GM12878 (cell line): ENCODE data around the gene SRGAP2C.
"Not testable (repeated sequence)": the region's sequence is repeated elsewhere in the genome, so short reads cannot be mapped to it uniquely, and the experiment has no call there.

Experiments used
- BRCA1 ChIP-seq: IDR thresholded peaks from 2 replicates; pipeline ENCODE4 v1.6.1; 2011; ENCODE audit warnings: low read depth, low read length, improper control_type of control experiment
- NFYA ChIP-seq: IDR thresholded peaks from 2 replicates; pipeline ENCODE4 v1.6.1; 2011; ENCODE audit warnings: low read depth, mild to moderate bottlenecking, low read length, improper control_type of control experiment, borderline replicate concordance
- POLR2A ChIP-seq: IDR thresholded peaks from 2 replicates; pipeline ENCODE4 v1.6.1; 2011; ENCODE audit warnings: low read depth, mild to moderate bottlenecking, low read length
- POLR2AphosphoS5 ChIP-seq: IDR thresholded peaks from 2 replicates; pipeline ENCODE4 v1.6.1; 2011; ENCODE audit warnings: mild to moderate bottlenecking, low read length, inconsistent platforms
- RFX5 ChIP-seq: IDR thresholded peaks from 2 replicates; pipeline ENCODE4 v1.6.1; 2011; ENCODE audit warnings: low read depth, low read length, improper control_type of control experiment
- TAF1 ChIP-seq: IDR thresholded peaks from 2 replicates; pipeline ENCODE4 v1.6.1; 2011; ENCODE audit warnings: mild to moderate bottlenecking, low read depth, low read length, borderline replicate concordance
- TF ChIP-seq, protein P1 (sequence below), 3 experiments: IDR thresholded peaks in 2 of 3; conservative IDR thresholded peaks in 1 of 3; 2 replicates each; pipeline ENCODE4 v1.5.1; 2011; ENCODE audit warnings: low read depth in 3 of 3, low read length in 3 of 3, mild to moderate bottlenecking in 3 of 3, control low read depth in 2 of 3, moderate library complexity in 2 of 3, inconsistent platforms in 1 of 3, mixed read lengths in 1 of 3; ENCODE audit not compliant: control insufficient read depth in 2 of 3, insufficient read depth in 1 of 3; ENCODE audit errors: extremely low read depth in 1 of 3

DNA sequence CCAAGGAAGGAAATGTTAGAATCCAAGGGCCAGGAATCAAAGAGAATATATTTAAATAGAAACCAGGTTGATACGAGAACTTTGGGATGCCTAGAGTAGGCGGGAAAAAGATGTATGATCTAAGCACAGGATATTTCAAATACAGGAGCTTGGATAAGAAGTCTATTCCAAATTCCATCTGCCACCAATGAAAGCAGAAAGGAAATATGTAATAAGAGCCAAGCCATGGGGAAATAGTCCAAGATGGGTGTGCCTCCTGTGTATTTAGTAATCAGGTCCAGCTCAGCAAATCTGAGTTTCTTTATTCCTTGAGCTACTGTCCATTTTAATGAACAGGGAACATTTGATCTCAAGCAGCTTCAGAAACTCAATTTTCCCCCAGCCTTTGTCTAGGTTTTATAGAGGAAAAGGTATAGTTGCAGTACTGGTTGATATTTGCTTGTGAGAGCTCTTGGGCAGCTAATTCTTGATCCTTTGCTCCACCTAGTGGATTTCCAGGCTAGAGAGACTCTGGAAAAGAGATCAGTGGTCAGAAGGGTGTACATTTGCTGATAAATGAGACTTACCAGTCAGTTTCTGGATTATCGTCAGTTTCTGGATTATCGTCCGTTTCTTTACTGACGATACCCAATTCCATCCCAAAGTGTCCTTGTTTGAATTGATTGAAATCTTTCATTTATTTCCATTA lies 29.0 kb upstream of the SRGAP2C start:
- TF ChIP-seq NFYA, RFX5, POLR2AphosphoS5, POLR2A, BRCA1, TAF1: not testable (repeated sequence)
- TF ChIP-seq, protein P1, sequence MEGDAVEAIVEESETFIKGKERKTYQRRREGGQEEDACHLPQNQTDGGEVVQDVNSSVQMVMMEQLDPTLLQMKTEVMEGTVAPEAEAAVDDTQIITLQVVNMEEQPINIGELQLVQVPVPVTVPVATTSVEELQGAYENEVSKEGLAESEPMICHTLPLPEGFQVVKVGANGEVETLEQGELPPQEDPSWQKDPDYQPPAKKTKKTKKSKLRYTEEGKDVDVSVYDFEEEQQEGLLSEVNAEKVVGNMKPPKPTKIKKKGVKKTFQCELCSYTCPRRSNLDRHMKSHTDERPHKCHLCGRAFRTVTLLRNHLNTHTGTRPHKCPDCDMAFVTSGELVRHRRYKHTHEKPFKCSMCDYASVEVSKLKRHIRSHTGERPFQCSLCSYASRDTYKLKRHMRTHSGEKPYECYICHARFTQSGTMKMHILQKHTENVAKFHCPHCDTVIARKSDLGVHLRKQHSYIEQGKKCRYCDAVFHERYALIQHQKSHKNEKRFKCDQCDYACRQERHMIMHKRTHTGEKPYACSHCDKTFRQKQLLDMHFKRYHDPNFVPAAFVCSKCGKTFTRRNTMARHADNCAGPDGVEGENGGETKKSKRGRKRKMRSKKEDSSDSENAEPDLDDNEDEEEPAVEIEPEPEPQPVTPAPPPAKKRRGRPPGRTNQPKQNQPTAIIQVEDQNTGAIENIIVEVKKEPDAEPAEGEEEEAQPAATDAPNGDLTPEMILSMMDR (IDR thresholded peaks at IDR 0.05 in 2 of 3, conservative IDR thresholded peaks at IDR 0.05 in 1 of 3; ENCODE audit: control insufficient read depth in 2 of 3, extremely low read depth in 1 of 3, insufficient read depth in 1 of 3, low read depth in 3 of 3, low read length in 3 of 3) = not testable (repeated sequence)
